HEK293 (cell line): ENCODE results near the gene PTPN3.

Source experiments
- CTCF ChIA-PET: fragments of 350-600 bp; formaldehyde crosslinking; extraction: SDS; loops from one replicate; lab custom pipeline; 2021; ENCODE audit warnings: antibody characterized with exemption; lab: Yijun Ruan, JAX
- POLR2A ChIA-PET: fragments of 300-600 bp; formaldehyde crosslinking; extraction: SDS; loops from one replicate; lab custom pipeline; 2020; ENCODE audit warnings: antibody characterized with exemption, inconsistent platforms; lab: Yijun Ruan, JAX
- H3K27ac ChIP-seq: fragments of 200-500 bp; sonication (Bioruptor generic); 2 replicates; pipeline ENCODE4 v1.5.1; 2014; ENCODE audit warnings: low read depth, low read length, control low read depth, inconsistent platforms; ENCODE audit errors: extremely low read depth
- H3K36me3 ChIP-seq, 2 experiments: fragments of 200-500 bp in 1 of 2; sonication (Bioruptor generic) in 1 of 2; 1 replicate in 1 of 2; 2 replicates in 1 of 2; pipeline ENCODE4 v1.5.1; 2014 to 2017; ENCODE audit warnings: inconsistent platforms in 2 of 2, low read length in 2 of 2; ENCODE audit not compliant: control insufficient read depth in 2 of 2, insufficient read depth in 1 of 2
- H3K4me1 ChIP-seq: fragments of 200-500 bp; sonication (Bioruptor generic); 2 replicates; pipeline ENCODE4 v1.5.1; 2014; ENCODE audit warnings: mild to moderate bottlenecking, low read length, inconsistent platforms; ENCODE audit not compliant: control insufficient read depth, insufficient read depth
- H3K4me3 ChIP-seq: 2 replicates; pipeline ENCODE4 v1.5.1; 2011; ENCODE audit warnings: low read depth, mild to moderate bottlenecking, control low read depth, low read length, moderate library complexity
- H3K9me3 ChIP-seq: fragments of 200-500 bp; sonication (Bioruptor generic); 2 replicates; pipeline ENCODE4 v1.5.1; 2014; ENCODE audit warnings: low read depth, low read length, inconsistent platforms; ENCODE audit not compliant: control insufficient read depth, insufficient read depth
- OVOL3 ChIP-seq: fragments of 450-650 bp; formaldehyde crosslinking; IDR thresholded peaks from 2 replicates; pipeline ENCODE4 v1.5.1; 2016; ENCODE audit warnings: missing biosample characterization, missing genetic modification characterization
- RBAK ChIP-seq: fragments of 450-650 bp; formaldehyde crosslinking; IDR thresholded peaks from 2 replicates; pipeline ENCODE4 v1.5.1; 2016; ENCODE audit warnings: missing biosample characterization, missing genetic modification characterization
- SP2 ChIP-seq: fragments of 450-650 bp; formaldehyde crosslinking; IDR thresholded peaks from 2 replicates; pipeline ENCODE4 v1.5.1; 2016; ENCODE audit warnings: missing biosample characterization, missing genetic modification characterization
- SP7 ChIP-seq: fragments of 450-650 bp; formaldehyde crosslinking; IDR thresholded peaks from 2 replicates; pipeline ENCODE4 v1.5.1; 2016; ENCODE audit warnings: missing biosample characterization, missing genetic modification characterization
- ZBTB20 ChIP-seq: fragments of 450-650 bp; formaldehyde crosslinking; IDR thresholded peaks from 2 replicates; pipeline ENCODE4 v1.5.1; 2016; ENCODE audit warnings: missing biosample characterization, missing genetic modification characterization
- ZBTB26 ChIP-seq: fragments of 450-650 bp; formaldehyde crosslinking; optimal IDR thresholded peaks from 2 replicates; pipeline ENCODE3; 2016; ENCODE audit warnings: missing biosample characterization, mild to moderate bottlenecking, missing genetic modification characterization
- ZFP69B ChIP-seq: fragments of 450-650 bp; formaldehyde crosslinking; IDR thresholded peaks from 2 replicates; pipeline ENCODE4 v1.5.1; 2016; ENCODE audit warnings: missing biosample characterization, missing genetic modification characterization
- ZNF138 ChIP-seq: fragments of 450-650 bp; formaldehyde crosslinking; IDR thresholded peaks from 2 replicates; pipeline ENCODE4 v1.5.1; 2016; ENCODE audit warnings: missing biosample characterization, missing genetic modification characterization, borderline replicate concordance
- ZNF157 ChIP-seq: fragments of 450-650 bp; formaldehyde crosslinking; IDR thresholded peaks from 2 replicates; pipeline ENCODE4 v1.5.1; 2016; ENCODE audit warnings: missing biosample characterization, missing genetic modification characterization
- ZNF184 ChIP-seq: fragments of 450-650 bp; IDR thresholded peaks from 2 replicates; pipeline ENCODE4 v1.5.1; 2018; ENCODE audit warnings: missing biosample characterization, mild to moderate bottlenecking, missing genetic modification characterization
- ZNF2 ChIP-seq: fragments of 450-650 bp; formaldehyde crosslinking; IDR thresholded peaks from 2 replicates; pipeline ENCODE4 v1.5.1; 2016; ENCODE audit warnings: missing biosample characterization, missing genetic modification characterization
- ZNF202 ChIP-seq: fragments of 450-650 bp; formaldehyde crosslinking; IDR thresholded peaks from 2 replicates; pipeline ENCODE4 v1.5.1; 2016; ENCODE audit warnings: missing biosample characterization, missing genetic modification characterization, borderline replicate concordance
- ZNF211 ChIP-seq: fragments of 450-650 bp; formaldehyde crosslinking; IDR thresholded peaks from 2 replicates; pipeline ENCODE4 v1.5.1; 2016; ENCODE audit warnings: low read depth, missing biosample characterization, missing genetic modification characterization
- ZNF335 ChIP-seq: fragments of 450-650 bp; formaldehyde crosslinking; conservative IDR thresholded peaks from 2 replicates; pipeline ENCODE4 v1.5.1; 2016; ENCODE audit warnings: missing biosample characterization, missing genetic modification characterization
- ZNF391 ChIP-seq: fragments of 450-650 bp; formaldehyde crosslinking; IDR thresholded peaks from 2 replicates; pipeline ENCODE4 v1.5.1; 2016; ENCODE audit warnings: low read depth, missing biosample characterization, missing genetic modification characterization, borderline replicate concordance
- TF ChIP-seq, protein P1 (sequence below): fragments of 450-650 bp; formaldehyde crosslinking; IDR thresholded peaks from 2 replicates; pipeline ENCODE4 v1.5.1; 2016; ENCODE audit warnings: missing biosample characterization, missing genetic modification characterization
- TF ChIP-seq, protein P2 (sequence below): fragments of 450-650 bp; formaldehyde crosslinking; conservative IDR thresholded peaks from 2 replicates; pipeline ENCODE4 v1.5.1; 2016; ENCODE audit warnings: low read depth, missing biosample characterization, missing genetic modification characterization

Gene PTPN3

DNA sequence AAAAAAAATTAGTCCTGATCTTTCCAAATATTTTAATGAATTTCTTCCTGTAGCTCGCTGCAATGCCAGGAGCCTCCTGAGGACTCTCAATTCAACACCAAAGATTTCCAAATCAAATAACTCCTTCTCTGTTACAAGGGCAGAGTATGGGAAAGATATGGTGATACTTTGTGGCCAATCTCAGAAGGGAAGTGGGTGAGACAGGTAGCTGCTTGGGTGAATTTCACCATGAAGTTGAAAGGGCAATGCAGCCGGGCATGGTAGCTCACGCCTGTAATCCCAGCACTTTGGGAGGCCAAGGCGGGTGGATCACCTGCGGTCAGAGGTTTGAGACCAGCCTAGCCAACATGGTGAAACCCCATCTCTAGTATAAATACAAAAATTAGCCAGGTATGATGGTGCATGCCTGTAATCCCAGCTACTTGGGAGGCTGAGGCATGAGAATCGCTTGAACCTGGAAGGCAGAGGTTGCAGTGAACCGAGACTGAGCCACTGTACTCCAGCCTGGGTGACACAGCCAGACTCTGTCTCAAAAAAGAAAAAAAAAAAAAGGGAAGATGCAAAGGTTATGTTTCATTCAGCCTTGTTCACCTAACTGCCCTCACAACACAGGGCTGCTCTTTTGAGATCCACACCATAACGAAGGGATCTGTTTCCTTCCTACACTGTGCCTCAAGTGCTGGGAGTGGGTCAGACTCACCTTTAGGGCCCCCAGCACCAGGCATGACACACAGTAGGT is 58.6 kb downstream of the PTPN3 start:
- Histone ChIP-seq H3K27ac (no peak overlapping the region), H3K4me1 (no peaks in the 10 kb centered on the region), H3K36me3 (peaks cover 0 to 31% of the 10 kb centered on the region in 2 experiments; a peak in 2 of 3 replicates), H3K4me3 (no peak overlapping the region), H3K9me3 (no peaks in the 10 kb centered on the region)
- POLR2A ChIA-PET, result no interaction called here
- TF ChIP-seq ZNF335 (no peak), ZBTB26 (tag by site-specific recombination) (no peak), ZNF202 (tag by site-specific recombination) (no peak), SP7 (no peak), ZFP69B (tag by site-specific recombination) (no peak), ZNF184 (tag by site-specific recombination) (no peak), ZNF391 (no peak), RBAK (tag by site-specific recombination) (no peak), ZNF2 (tag by site-specific recombination) (no peak), ZNF211 (no peak), ZNF157 (no peak), ZBTB20 (tag by site-specific recombination) (no peak), OVOL3 (tag by site-specific recombination) (no peak)
- TF ChIP-seq, protein P1, sequence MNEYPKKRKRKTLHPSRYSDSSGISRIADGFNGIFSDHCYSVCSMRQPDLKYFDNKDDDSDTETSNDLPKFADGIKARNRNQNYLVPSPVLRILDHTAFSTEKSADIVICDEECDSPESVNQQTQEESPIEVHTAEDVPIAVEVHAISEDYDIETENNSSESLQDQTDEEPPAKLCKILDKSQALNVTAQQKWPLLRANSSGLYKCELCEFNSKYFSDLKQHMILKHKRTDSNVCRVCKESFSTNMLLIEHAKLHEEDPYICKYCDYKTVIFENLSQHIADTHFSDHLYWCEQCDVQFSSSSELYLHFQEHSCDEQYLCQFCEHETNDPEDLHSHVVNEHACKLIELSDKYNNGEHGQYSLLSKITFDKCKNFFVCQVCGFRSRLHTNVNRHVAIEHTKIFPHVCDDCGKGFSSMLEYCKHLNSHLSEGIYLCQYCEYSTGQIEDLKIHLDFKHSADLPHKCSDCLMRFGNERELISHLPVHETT (tag by site-specific recombination), result no peak
- TF ChIP-seq, protein P2, sequence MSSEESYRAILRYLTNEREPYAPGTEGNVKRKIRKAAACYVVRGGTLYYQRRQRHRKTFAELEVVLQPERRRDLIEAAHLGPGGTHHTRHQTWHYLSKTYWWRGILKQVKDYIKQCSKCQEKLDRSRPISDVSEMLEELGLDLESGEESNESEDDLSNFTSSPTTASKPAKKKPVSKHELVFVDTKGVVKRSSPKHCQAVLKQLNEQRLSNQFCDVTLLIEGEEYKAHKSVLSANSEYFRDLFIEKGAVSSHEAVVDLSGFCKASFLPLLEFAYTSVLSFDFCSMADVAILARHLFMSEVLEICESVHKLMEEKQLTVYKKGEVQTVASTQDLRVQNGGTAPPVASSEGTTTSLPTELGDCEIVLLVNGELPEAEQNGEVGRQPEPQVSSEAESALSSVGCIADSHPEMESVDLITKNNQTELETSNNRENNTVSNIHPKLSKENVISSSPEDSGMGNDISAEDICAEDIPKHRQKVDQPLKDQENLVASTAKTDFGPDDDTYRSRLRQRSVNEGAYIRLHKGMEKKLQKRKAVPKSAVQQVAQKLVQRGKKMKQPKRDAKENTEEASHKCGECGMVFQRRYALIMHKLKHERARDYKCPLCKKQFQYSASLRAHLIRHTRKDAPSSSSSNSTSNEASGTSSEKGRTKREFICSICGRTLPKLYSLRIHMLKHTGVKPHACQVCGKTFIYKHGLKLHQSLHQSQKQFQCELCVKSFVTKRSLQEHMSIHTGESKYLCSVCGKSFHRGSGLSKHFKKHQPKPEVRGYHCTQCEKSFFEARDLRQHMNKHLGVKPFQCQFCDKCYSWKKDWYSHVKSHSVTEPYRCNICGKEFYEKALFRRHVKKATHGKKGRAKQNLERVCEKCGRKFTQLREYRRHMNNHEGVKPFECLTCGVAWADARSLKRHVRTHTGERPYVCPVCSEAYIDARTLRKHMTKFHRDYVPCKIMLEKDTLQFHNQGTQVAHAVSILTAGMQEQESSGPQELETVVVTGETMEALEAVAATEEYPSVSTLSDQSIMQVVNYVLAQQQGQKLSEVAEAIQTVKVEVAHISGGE (tag by site-specific recombination), result no peak
- TF ChIP-seq, all 188 proteins: peak for 0
- CTCF ChIA-PET, result interaction anchor here (0.7 to 8.1 kb wide), 15 partner anchors 10 to 377 kb away, joined by 3 to 140 read pairs (median 10); no protein-coding TSS in a partner anchor

- POLR2A ChIA-PET, result no interaction called here
- Histone ChIP-seq H3K27ac (no peak overlapping the region), H3K4me1 (no peaks in the 10 kb centered on the region), H3K4me3 (no peak overlapping the region), H3K36me3 (peaks cover 6 to 27% of the 10 kb centered on the region in 2 experiments; a peak in 2 of 3 replicates), H3K9me3 (no peaks in the 10 kb centered on the region)
- no peak for TF ChIP-seq ZNF138 (tag by site-specific recombination)
- TF ChIP-seq SP2 (tag by site-specific recombination), result no peak
- CTCF ChIA-PET, result interaction anchor here (0.6 to 8.1 kb wide), 5 partner anchors 11 to 79 kb away, joined by 3 to 140 read pairs (median 3); no protein-coding TSS in a partner anchor
Observed at GRCh38 chr9:109437286-109437685, 60.8 kb downstream of the PTPN3 start.
